ENCODE measurements around the gene NFIC.
"Not testable (repeated sequence)": the region's sequence is repeated elsewhere in the genome, so short reads cannot be mapped to it uniquely, and the experiment has no call there.

Gene NFIC

GRCh38 chr19:3365836-3366752 lies at the start of gene NFIC:
TSS of gene NFIC (plus strand) at chr19:3366583. CDS start at chr19:3366637, 54 bp downstream.
- peak; percentile 83 to 87 for DNase-seq

DNA sequence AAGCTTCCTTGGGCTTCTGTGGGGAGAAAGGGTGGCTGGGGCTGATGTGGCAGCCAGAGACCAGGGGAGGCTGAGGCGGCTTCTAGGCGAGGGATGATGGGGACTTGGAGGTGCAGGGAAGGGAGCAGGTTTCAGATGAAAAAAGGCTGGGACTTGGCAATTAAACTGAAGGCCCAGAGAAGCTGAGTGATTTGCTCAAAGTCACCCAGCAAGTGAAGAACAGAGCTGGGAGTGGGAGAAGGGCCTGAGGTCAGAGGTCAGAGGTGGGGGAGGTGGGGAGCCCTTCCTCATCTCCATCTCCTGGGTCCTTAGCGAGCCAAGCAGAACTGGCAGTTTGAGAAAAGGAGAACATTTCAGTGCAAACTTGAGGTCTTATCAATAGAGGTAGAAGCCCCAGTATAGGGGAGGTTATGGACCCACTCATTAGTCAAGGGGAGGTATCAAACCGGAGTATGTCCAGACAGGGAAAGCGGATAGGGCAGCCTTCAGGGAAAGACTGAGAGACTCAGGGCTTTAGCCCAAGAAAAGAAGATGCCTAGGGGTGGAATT lies 49.6 kb upstream of the NFIC start:
- DNase-seq = no peak

GRCh38 chr19:3319643-3320353 lies 46.6 kb upstream of the NFIC start:
- no peak for DNase-seq

DNA sequence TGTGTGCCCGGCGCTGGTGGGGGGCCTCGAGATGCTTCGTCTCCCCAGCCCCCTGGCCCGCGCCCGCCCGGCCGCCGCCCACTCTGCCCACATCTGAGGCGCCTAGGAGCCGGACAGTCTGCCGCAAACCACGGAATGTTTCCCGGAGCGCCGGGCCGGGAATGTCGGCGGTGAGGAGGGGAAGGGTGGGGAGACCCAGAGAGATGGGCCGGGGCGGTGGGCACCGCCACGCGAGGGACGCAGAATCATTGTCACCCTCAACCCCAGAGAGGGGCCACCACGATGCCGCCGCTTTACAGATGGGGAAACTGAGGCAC lies 46.1 kb upstream of the NFIC start:
- no peak for DNase-seq

DNA sequence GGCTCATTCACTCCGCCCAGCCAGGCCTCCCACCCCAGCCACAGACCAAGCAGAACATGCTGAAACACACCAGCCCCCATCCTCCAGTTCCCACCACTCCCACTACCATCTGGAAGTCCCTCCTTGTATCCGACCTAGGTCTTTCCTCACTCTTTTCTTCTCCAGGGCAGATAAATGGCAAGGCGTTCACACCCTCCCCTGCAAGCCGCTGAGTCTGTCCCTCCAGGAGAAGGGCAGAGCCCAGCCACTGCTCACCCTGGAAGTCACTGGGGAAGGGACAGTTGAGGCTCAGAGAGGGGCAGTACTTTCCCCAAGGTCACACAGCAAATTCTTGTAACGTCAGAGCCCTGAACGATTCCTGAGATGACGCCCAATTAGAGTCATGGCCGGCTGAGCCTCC lies 45.5 kb upstream of the NFIC start:
- no peak for DNase-seq

DNA sequence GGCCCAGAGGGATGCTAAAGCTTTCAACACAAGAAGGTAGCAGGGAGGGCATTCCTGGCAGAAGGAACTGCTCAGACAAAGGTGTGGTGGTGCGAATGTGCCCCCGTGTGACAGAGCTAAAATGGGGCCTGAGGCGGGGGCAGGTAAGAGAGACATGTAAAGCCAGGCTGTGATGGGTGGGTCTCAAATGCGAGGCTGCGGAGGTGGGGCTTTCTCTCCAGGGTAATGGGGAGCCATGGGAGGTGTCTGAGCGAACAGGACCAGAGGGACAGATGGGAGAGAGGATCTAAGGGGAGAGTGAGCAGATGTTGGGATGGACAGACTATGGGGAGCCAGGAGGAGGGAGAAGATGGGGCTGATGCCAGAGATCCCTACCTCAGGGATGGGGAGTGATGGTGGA lies 44.7 kb upstream of the NFIC start:
- DNase-seq = no peak

DNA sequence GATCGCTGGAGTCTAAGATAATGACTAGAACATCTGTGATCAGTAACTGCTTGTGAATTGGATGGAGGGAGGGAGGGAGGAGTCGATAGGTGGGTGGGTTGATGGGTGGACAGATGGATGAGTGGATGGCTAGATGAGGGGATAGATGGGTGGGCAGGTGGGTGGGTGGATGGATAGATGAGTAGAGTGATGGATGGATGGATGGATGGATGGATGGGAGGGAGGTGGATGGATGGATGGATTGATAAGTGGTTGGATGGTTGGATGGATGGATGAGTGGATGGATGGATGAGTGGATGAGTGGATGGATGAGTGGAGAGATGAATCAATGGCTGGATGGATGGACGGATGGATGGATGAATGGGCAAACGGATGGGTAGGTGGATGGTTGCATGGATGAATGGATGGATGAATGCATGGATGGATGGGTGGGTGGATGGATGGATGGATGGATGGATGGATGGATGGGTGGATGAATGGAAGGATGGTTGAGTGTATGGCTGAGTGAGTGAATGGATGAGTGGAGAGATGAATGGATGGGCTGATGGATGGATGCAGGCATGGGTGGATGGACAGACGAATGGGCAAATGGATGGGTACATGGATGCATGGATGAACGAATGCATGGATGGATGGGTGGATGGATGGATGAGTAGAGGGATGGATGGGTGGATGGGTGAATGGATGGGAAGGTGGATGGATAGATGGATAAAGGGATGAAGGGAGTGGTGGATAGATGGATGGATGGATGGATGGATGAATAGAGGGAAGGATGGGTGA lies 44.0 kb upstream of the NFIC start:
- DNase-seq = no peak

- DNase-seq = no peak
Measured at GRCh38 chr19:3323026-3323425, 43.4 kb upstream of the NFIC start.

DNA sequence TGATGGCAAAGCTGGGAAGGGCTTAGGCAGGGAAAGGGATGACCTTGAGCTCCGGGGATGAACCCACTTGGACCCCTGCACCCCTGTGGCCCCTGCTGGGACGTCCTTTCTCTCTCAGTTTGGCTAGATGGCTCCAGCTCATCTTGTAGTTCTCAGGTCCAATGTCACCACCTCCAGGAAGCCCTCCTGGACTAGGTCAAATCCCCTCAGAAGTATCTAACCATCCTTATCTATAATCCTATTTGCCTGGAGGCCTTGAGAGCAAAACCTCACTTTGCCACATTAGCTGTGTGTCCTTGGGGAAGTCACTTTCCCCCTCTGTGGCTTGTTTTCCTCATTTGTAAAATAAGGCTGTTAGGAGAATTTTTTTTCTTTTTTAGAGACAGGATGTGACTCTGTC lies 42.7 kb upstream of the NFIC start:
- no peak for DNase-seq

DNA sequence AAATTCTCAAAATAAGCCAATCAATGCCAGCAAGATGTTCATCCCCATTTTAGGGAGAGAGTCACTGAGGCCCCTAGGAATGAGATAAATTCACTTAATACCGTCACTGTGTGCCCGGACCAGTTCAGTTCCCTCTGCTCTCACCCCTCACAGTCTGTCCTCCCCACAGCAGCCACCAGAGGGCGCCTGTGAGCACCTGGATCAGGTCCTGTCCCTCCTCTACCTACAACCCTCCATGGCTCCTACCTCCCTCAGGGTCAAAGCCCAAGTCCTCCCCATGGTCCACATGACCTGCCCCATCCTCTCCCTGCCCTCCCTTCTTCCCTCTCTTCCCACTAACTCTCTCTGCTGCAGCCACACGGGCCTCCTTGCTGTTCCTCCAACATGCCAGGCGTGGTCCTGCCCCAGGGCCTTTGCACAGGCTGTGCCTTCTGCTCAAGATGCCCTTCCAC lies 42.0 kb upstream of the NFIC start:
- peak in 1 of 2 experiments; percentile 16 for DNase-seq

- no peak for DNase-seq
Measured at GRCh38 chr19:3325451-3325850, 40.9 kb upstream of the NFIC start.

DNA sequence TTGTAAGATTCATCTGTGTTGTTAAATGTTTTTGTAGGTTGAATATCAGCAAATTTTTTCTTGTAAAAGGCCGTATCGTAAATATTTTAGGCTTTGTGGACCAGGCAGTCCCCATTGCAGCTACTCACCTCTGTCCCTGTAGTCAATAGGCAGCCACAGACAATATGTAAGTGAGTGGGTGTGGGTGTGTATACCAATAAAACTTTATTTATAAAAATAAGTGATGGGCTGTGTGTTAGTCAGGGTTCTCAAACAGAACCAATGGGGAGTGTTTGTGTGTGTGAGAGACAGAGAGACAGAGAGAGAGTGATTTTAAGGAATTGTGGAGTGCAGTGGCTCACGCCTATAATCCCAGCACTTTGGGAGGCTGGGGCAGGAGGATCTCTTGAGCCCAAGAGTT lies 37.6 kb upstream of the NFIC start:
- no peak for DNase-seq

GRCh38 chr19:3330047-3330446 lies 36.3 kb upstream of the NFIC start:
- no peak for DNase-seq

GRCh38 chr19:3332232-3332631 lies 34.2 kb upstream of the NFIC start:
- DNase-seq = not testable (repeated sequence)

DNA sequence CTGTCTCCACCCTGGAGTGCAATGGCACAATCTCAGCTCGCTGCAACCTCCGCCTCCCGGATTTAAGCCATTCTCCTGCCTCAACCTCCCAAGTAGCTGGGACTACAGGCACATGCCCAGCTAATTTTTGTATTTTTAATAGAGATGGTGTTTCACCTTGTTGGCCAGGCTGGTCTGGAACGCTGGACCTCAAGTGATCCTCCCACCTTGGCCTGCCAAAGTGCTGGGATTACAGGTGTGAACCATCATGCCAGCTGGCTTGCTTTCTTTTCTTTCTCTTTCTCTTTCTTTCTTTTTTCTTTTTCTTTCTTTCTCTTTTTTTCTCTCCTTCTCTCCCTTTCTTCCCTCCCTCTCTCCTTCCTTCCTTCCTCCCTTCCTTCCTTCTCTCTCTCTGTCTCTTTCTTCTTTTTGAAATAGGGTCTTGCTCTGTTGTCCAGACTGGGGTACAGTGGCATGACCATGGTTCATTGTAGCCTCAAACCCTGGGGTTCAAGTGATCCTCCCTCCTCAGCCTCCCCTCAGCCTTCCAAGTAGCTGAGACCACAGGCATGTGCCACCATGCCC lies 33.3 kb upstream of the NFIC start:
- no peak for DNase-seq

- no peak for DNase-seq
Measured at GRCh38 chr19:3333662-3334061, 32.7 kb upstream of the NFIC start.

DNA sequence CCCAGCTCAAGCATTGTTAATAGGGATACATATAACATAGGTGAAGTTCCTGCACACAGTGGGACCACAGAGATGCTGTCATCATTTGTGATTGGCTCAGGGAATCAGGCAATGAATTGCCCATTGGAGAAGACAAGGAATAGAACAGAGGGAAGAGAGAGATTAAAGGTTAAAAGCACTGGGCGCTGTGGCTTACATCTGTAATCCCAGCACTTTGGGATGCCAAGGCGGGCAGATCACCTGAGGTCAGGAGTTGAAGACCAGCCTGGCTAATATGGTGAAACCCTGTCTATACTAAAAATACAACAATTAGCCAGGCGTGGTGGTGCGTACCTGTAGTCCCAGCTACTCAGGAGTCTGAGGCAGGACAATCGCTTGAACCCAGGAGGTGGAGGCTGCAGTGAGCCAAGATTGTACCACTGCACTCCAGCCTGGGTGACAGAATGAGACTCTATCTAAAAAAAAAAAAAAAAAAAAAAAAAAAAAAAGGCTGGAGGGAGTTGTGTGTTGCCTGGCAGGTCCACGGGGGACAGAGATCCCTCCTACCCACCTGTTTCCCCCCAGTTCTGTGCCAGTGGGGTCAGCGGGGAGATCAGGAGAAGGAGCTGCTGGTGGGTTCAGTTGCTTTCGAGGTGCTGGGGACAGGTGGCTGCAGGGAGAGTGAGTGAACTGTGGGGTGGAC lies 31.5 kb upstream of the NFIC start:
- DNase-seq = not testable (repeated sequence)

GRCh38 chr19:3335431-3336350 lies 30.7 kb upstream of the NFIC start:
- no peak for DNase-seq

- DNase-seq = no peak
Measured at GRCh38 chr19:3336351-3336679, 30.1 kb upstream of the NFIC start.

DNA sequence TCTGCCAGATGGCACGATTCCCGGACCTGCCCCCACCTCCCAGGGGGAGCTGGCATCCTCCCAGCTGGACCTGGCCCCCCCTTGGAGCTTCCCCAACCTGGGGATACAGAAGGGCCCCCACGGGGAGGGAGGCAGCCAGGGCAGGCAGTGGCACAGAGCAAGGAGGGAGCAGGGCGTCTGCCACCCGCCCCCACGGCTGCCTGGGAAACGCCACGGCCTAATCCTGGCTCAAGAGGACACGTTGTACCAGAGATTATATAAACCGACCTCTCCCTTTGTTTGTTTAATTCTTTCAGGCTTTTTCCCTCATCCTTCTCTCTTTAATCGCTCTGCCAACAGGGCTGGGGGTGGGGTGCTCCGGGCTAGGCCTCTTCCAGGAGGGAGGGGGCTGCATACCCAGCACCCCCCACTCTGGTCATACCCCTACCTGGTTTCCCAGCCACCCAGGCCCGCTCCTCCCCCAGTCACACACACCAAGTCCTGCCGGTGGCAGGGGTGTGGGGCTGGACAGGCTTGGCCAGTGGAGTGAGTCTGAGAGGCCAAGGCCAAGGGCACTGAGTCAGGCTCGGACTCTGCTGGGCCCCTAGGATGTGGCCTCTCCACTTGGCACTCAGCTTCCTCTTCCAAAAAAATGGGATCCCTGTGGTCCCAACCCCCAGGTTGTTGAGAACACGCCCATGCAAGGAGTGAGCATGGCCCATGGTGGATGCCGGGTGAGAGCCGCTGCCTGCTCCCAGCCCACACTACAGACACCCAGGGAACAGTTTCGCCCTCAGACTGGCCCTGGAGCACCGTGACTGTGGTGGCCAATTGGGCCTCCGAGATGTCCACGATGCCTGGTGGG lies 29.5 kb upstream of the NFIC start:
- DNase-seq = no peak
